ENCODE results near the gene DGKG. TPM values are rescaled to one million over a fixed set of nuclear protein-coding genes. Genes with fewer than 3 reads are reported as not detected.

The DGKG gene
- total and polyA plus RNA-seq, 2 donors (not counting 1 experiment from before 2014, with no cell fraction given) = 0.67 to 10.9 TPM

GRCh38 chr3:186247821-186248814 lies 113.9 kb downstream of the DGKG start:
- Histone ChIP-seq H3K36me3 (replicated peaks in 1 of 2; ENCODE audit: control extremely low read depth in 1 of 2, control insufficient read depth in 1 of 2, extremely low read depth in 1 of 2, insufficient read depth in 2 of 2, low read length in 1 of 2) (no peaks in the 10 kb centered on the region), H3K27me3 (replicated peaks in 1 of 4; ENCODE audit: control extremely low read depth in 1 of 4, control insufficient read depth in 3 of 4, insufficient read depth in 4 of 4, low read length in 3 of 4) (peaks cover 0 to 3% (median 0%) of the 10 kb centered on the region in 4 experiments), H3K4me1 (ENCODE audit: control insufficient read depth in 2 of 2, insufficient read depth in 2 of 2, low read length in 2 of 2) (peaks cover 9 to 21% of the 10 kb centered on the region in 2 donors), H3K27ac (ENCODE audit: low read length in 2 of 2) (no peak overlapping the region), H4K20me1 (ENCODE audit: control insufficient read depth, insufficient read depth, low read length, poor library complexity, severe bottlenecking) (no peaks in the 10 kb centered on the region), H2AFZ (ENCODE audit: insufficient read depth, low read depth, low read length, poor library complexity, severe bottlenecking) (no peak overlapping the region), H3K4me3 (ENCODE audit: control extremely low read depth in 1 of 5, extremely low read depth in 1 of 5, insufficient read depth in 1 of 5, low read depth in 2 of 5, low read length in 4 of 5) (no peak overlapping the region), H3K79me2 (ENCODE audit: control insufficient read depth, insufficient read depth, low read length) (no peaks in the 10 kb centered on the region), H3K4me2 (replicated peaks; ENCODE audit: low read depth, low read length, poor library complexity, severe bottlenecking) (no peak overlapping the region), H3K9ac (ENCODE audit: low read length) (no peak overlapping the region), H3K9me3 (ENCODE audit: control extremely low read depth in 1 of 3, control insufficient read depth in 2 of 3, insufficient read depth in 1 of 3, low read length in 2 of 3) (no peaks in the 10 kb centered on the region)
- ChIA-PET CTCF (interaction anchor here (1.9 to 18.7 kb wide), 3 partner anchors 268 to 292 kb away, joined by 8 to 559 read pairs (median 74); partner anchors contain the start of gene CRYGS), POLR2A (no interaction called here)
- Mint-ChIP-seq H3K9me3 (ENCODE audit: insufficient read depth) (no peaks in the 10 kb centered on the region), H3K4me1 (peaks cover 24% of the 10 kb centered on the region), H3K27ac (no peak overlapping the region), H3K4me3 (no peak overlapping the region), H3K27me3 (no peaks in the 10 kb centered on the region)
- ATAC-seq (ENCODE audit: low read depth) (no peak), DNase-seq (no peak)
- intact Hi-C loops (cut with micrococcal nuclease) = no loop called here
- TF ChIP-seq EZH2 (IDR thresholded peaks at IDR 0.05; ENCODE audit: borderline replicate concordance, insufficient read depth, low read depth, low read length, poor library complexity, severe bottlenecking) (no peak), CTCF (IDR thresholded peaks at IDR 0.05) (no peak)
- 79% methylated on average over 4 of the region's 5 CpGs for WGBS (ENCODE audit: insufficient coverage)

GRCh38 chr3:186246941-186247340 lies 115.1 kb downstream of the DGKG start:
- intact Hi-C loops (cut with micrococcal nuclease) = no loop called here
- CTCF ChIA-PET = interaction anchor here (1.9 to 8.6 kb wide), 2 partner anchors 267 to 293 kb away, joined by 8 to 74 read pairs; no protein-coding TSS in a partner anchor

More at GRCh38 chr3:186246941-186247340, 115.1 kb downstream of the DGKG start:
- no peaks in the 10 kb centered on the region for H3K9me3 Mint-ChIP-seq (ENCODE audit: insufficient read depth)
- H3K4me3 Mint-ChIP-seq = no peak overlapping the region
- H3K4me2 ChIP-seq (replicated peaks; ENCODE audit: low read depth, low read length, poor library complexity, severe bottlenecking) = no peak overlapping the region
- H3K27me3 ChIP-seq (replicated peaks in 1 of 4; ENCODE audit: control extremely low read depth in 1 of 4, control insufficient read depth in 3 of 4, insufficient read depth in 4 of 4, low read length in 3 of 4) = peaks cover 0 to 3% (median 0%) of the 10 kb centered on the region in 4 experiments
- no peak overlapping the region for H3K27ac ChIP-seq (ENCODE audit: low read length in 2 of 2)
- no peak overlapping the region for H3K4me3 ChIP-seq (ENCODE audit: control extremely low read depth in 1 of 5, extremely low read depth in 1 of 5, insufficient read depth in 1 of 5, low read depth in 2 of 5, low read length in 4 of 5)
- DNase-seq = no peak
- peaks cover 0 to 20% of the 10 kb centered on the region in 2 donors for H3K4me1 ChIP-seq (ENCODE audit: control insufficient read depth in 2 of 2, insufficient read depth in 2 of 2, low read length in 2 of 2)
- H2AFZ ChIP-seq (ENCODE audit: insufficient read depth, low read depth, low read length, poor library complexity, severe bottlenecking) = no peak overlapping the region
- POLR2A ChIA-PET = interaction anchor here (1.0 kb wide), 1 partner anchor 9 kb away, joined by 3 read pairs; no protein-coding TSS in a partner anchor
- H3K27ac Mint-ChIP-seq = no peak overlapping the region
- H3K9me3 ChIP-seq (ENCODE audit: control extremely low read depth in 1 of 3, control insufficient read depth in 2 of 3, insufficient read depth in 1 of 3, low read length in 2 of 3) = no peaks in the 10 kb centered on the region
- no peaks in the 10 kb centered on the region for H3K36me3 ChIP-seq (replicated peaks in 1 of 2; ENCODE audit: control extremely low read depth in 1 of 2, control insufficient read depth in 1 of 2, extremely low read depth in 1 of 2, insufficient read depth in 2 of 2, low read length in 1 of 2)
- no peak for TF ChIP-seq CTCF (IDR thresholded peaks at IDR 0.05)
- no peak for TF ChIP-seq EZH2 (IDR thresholded peaks at IDR 0.05; ENCODE audit: borderline replicate concordance, insufficient read depth, low read depth, low read length, poor library complexity, severe bottlenecking)
- H3K4me1 Mint-ChIP-seq = peaks cover 20% of the 10 kb centered on the region
- H3K9ac ChIP-seq (ENCODE audit: low read length) = no peak overlapping the region
- H4K20me1 ChIP-seq (ENCODE audit: control insufficient read depth, insufficient read depth, low read length, poor library complexity, severe bottlenecking) = no peaks in the 10 kb centered on the region
- no peaks in the 10 kb centered on the region for H3K27me3 Mint-ChIP-seq
- H3K79me2 ChIP-seq (ENCODE audit: control insufficient read depth, insufficient read depth, low read length) = no peaks in the 10 kb centered on the region
- no CpG with 5 or more reads among the region's 2 CpGs for WGBS (ENCODE audit: insufficient coverage)
- no peak for ATAC-seq (ENCODE audit: low read depth)

Measured in B cell (primary cell).